Measurements from ENCODE around the gene HOXB2.

HOXB2 gene

DNA sequence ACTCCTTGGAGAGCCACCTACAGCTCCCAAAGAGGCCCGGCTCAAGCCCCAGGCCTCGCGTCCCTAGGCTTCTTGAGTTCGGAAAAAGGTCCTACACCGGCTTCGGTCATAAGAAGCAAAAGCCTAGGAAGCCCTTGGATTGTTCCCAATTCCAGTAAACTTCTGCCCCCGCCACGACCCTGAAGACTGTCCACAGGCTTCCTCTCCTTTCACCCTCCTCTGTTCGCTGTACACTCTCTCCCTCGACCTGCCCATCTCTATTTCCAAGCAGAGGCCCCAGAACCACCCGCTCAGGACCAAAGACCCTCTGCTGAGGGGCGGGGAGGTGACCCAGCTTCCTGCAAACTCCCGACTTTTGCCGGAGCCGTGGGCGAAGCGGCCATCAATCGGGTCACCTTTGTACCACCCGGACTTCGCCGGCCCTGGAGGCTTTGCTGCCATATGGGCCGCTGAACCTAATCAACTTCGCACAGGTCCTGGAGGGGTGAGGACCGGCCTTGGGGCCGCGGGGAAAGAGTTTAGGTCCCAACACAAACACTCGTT is 2.7 kb downstream of the HOXB2 start:
- H3K9ac ChIP-seq (ENCODE audit: low read depth, low read length, poor library complexity, severe bottlenecking) = peak overlapping the region; percentile 98
- peaks cover 4% of the 10 kb centered on the region for H4K20me1 ChIP-seq (ENCODE audit: insufficient read depth, low read length, poor library complexity, severe bottlenecking)
- H2AFZ ChIP-seq (ENCODE audit: low read length) = peak overlapping the region; percentile 11; the same call in 1 of the 2 replicates
- H3F3A ChIP-seq (ENCODE audit: low read depth) = peaks cover 12% of the 10 kb centered on the region
- TF ChIP-seq EZH2phosphoT487 (IDR thresholded peaks at IDR 0.05; ENCODE audit: borderline replicate concordance) = no peak
- TF ChIP-seq, protein P1, sequence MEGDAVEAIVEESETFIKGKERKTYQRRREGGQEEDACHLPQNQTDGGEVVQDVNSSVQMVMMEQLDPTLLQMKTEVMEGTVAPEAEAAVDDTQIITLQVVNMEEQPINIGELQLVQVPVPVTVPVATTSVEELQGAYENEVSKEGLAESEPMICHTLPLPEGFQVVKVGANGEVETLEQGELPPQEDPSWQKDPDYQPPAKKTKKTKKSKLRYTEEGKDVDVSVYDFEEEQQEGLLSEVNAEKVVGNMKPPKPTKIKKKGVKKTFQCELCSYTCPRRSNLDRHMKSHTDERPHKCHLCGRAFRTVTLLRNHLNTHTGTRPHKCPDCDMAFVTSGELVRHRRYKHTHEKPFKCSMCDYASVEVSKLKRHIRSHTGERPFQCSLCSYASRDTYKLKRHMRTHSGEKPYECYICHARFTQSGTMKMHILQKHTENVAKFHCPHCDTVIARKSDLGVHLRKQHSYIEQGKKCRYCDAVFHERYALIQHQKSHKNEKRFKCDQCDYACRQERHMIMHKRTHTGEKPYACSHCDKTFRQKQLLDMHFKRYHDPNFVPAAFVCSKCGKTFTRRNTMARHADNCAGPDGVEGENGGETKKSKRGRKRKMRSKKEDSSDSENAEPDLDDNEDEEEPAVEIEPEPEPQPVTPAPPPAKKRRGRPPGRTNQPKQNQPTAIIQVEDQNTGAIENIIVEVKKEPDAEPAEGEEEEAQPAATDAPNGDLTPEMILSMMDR (conservative IDR thresholded peaks at IDR 0.05; ENCODE audit: low read length) = no peak
- H3K79me2 ChIP-seq (ENCODE audit: insufficient read depth, low read length) = peaks cover 82% of the 10 kb centered on the region
- H3K4me2 ChIP-seq (ENCODE audit: low read depth, low read length, poor library complexity, severe bottlenecking) = peak overlapping the region; percentile 96
- peaks cover 26% of the 10 kb centered on the region for H3K27me3 ChIP-seq (ENCODE audit: insufficient read depth, low read length, poor library complexity, severe bottlenecking)
- H3K9me2 ChIP-seq (replicated peaks; ENCODE audit: low read depth, low read length) = no peaks in the 10 kb centered on the region
- H3K36me3 ChIP-seq (ENCODE audit: insufficient read depth, low read length) = no peaks in the 10 kb centered on the region
- peak overlapping the region; percentile 95 for H3K4me3 ChIP-seq (ENCODE audit: low read length, poor library complexity, severe bottlenecking)
- H3K9me3 ChIP-seq (ENCODE audit: insufficient read depth, low read depth, low read length) = no peaks in the 10 kb centered on the region
- peaks cover 42% of the 10 kb centered on the region for H3K4me1 ChIP-seq (ENCODE audit: insufficient read depth, low read length, poor library complexity, severe bottlenecking)

DNA sequence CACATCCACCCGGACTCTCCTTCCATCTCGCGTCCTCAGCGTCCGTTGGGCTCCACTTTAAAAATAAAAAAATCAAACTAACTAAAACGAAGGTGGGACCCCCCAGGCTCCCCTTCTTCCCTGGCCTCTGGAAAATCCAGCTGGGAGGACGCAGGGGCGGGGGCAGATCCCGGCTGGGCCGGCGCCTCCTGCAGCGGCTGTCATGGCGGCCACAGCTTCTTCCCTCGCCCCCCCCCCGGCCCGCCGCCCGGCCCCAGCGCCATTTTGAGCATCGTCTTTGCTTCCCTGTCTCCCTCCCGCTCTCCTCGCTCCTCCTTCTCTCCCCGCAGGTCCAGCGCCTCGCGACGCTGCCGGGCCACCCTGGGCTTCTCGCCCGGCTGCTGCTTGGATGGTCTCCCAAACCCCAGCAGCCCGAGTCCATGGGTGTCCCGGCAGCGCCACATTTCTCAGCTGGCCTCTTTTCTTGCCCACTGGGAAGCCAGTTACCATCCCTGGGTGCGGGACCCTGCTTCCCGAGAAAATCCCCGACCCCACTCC is 3.3 kb downstream of the HOXB2 start:
- Histone ChIP-seq H3K79me2 (ENCODE audit: insufficient read depth, low read length) (peaks cover 80% of the 10 kb centered on the region), H3K36me3 (ENCODE audit: insufficient read depth, low read length) (no peaks in the 10 kb centered on the region), H3K27me3 (ENCODE audit: insufficient read depth, low read length, poor library complexity, severe bottlenecking) (peaks cover 26% of the 10 kb centered on the region), H3K9me2 (replicated peaks; ENCODE audit: low read depth, low read length) (no peaks in the 10 kb centered on the region), H3K9ac (ENCODE audit: low read depth, low read length, poor library complexity, severe bottlenecking) (peak overlapping the region; percentile 98), H3K4me2 (ENCODE audit: low read depth, low read length, poor library complexity, severe bottlenecking) (peak overlapping the region; percentile 96), H3K4me1 (ENCODE audit: insufficient read depth, low read length, poor library complexity, severe bottlenecking) (peaks cover 39% of the 10 kb centered on the region), H4K20me1 (ENCODE audit: insufficient read depth, low read length, poor library complexity, severe bottlenecking) (peaks cover 4% of the 10 kb centered on the region), H2AFZ (ENCODE audit: low read length) (peak overlapping the region; percentile 65; the same call in 1 of the 2 replicates), H3K4me3 (ENCODE audit: low read length, poor library complexity, severe bottlenecking) (peak overlapping the region; percentile 95), H3K9me3 (ENCODE audit: insufficient read depth, low read depth, low read length) (no peaks in the 10 kb centered on the region), H3F3A (ENCODE audit: low read depth) (peaks cover 10% of the 10 kb centered on the region)
- no peak for TF ChIP-seq EZH2phosphoT487 (IDR thresholded peaks at IDR 0.05; ENCODE audit: borderline replicate concordance)
- TF ChIP-seq, protein P1 (conservative IDR thresholded peaks at IDR 0.05; ENCODE audit: low read length) = no peak

DNA sequence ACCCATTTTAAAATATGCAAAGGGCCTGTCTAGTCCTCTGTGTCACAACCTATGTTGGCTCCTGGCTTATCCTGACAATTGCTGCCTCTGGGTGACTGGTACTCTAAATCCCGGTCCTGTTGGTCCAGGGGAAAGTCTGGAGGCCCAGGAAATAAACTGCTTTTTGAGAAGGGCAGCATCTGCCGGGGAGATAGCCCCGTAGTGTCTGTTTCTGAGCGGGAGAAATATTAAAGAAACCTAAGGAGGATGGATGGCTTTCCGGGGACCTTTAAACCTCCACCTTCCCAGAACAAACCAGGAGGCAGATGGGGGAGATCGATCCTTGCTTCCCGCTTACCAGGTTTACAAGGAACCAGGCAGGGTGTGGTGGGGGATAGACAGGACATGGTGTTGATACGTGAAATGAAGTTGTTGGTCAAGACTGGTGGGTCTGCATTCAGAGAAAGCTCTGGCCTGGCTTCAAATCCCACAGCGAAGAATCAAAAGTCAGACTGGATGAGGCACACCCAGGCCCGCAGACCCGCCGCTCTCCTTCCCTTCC is 3.8 kb downstream of the HOXB2 start:
- H4K20me1 ChIP-seq (ENCODE audit: insufficient read depth, low read length, poor library complexity, severe bottlenecking) = peaks cover 4% of the 10 kb centered on the region
- H3K4me2 ChIP-seq (ENCODE audit: low read depth, low read length, poor library complexity, severe bottlenecking) = peak overlapping the region; percentile 96
- TF ChIP-seq, protein P1 (conservative IDR thresholded peaks at IDR 0.05; ENCODE audit: low read length) = no peak
- TF ChIP-seq EZH2phosphoT487 (IDR thresholded peaks at IDR 0.05; ENCODE audit: borderline replicate concordance) = no peak
- H3K9ac ChIP-seq (ENCODE audit: low read depth, low read length, poor library complexity, severe bottlenecking) = peak overlapping the region; percentile 98
- H3K9me2 ChIP-seq (replicated peaks; ENCODE audit: low read depth, low read length) = no peaks in the 10 kb centered on the region
- no peaks in the 10 kb centered on the region for H3K36me3 ChIP-seq (ENCODE audit: insufficient read depth, low read length)
- no peaks in the 10 kb centered on the region for H3K9me3 ChIP-seq (ENCODE audit: insufficient read depth, low read depth, low read length)
- peaks cover 34% of the 10 kb centered on the region for H3K4me1 ChIP-seq (ENCODE audit: insufficient read depth, low read length, poor library complexity, severe bottlenecking)
- peaks cover 26% of the 10 kb centered on the region for H3K27me3 ChIP-seq (ENCODE audit: insufficient read depth, low read length, poor library complexity, severe bottlenecking)
- H3F3A ChIP-seq (ENCODE audit: low read depth) = 0 out of 2 replicates have a peak, but pooled peaks cover 5% of the 10 kb centered on the region
- peaks cover 75% of the 10 kb centered on the region for H3K79me2 ChIP-seq (ENCODE audit: insufficient read depth, low read length)
- H2AFZ ChIP-seq (ENCODE audit: low read length) = peak overlapping the region; percentile 65; the same call in 1 of the 2 replicates
- peak overlapping the region; percentile 95 for H3K4me3 ChIP-seq (ENCODE audit: low read length, poor library complexity, severe bottlenecking)
